HG02943 (cell line): ENCODE results near the gene CDK3.

Source experiments
- ATAC-seq: cut with Tn5 transposase; IDR thresholded peaks from one replicate; pipeline ENCODE4 v1.9.1; 2021; ENCODE audit warnings: mild to moderate bottlenecking, low read depth, moderate library complexity; ENCODE audit not compliant: unreplicated experiment

Gene CDK3

DNA sequence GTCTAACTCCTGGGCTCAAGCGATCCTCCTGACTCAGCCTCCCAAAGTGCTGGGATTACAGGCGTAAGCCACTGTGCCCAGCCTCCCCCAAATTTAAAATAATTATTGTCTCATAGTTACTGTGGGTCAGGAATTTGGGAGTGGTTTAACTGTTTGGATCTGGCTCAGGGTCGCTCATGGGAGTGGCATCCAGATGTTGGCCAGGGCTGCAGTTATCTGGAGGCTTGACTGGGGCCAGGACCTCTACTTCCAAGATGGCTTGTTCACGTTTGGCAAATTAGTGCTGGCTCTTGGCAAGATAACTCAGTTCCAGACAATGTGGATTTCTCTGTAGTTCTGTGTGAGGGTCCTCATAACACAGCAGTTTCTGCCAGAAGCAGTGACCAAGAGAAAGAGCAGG lies 13.6 kb upstream of the CDK3 start:
- ATAC-seq: no peak

DNA sequence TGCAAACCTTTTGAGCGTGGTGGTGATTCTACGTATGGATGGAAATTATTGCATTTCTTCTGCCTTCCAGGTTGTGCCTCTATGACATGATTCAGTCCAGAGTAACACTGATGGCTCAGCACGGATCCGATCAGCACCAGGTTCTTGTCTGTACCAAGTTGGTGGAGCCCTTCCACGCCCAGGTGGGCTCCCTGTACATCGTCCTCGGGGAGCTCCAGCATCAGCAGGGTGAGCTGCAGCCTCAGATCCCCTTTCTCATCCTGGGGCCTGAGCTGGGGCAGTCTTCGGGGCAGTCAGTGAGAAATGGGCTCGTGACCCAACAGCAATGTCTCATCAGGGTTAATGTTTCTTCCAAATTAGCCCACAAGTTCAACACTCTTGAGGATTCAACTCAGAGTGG lies 9.3 kb upstream of the CDK3 start:
- ATAC-seq: no peak

DNA sequence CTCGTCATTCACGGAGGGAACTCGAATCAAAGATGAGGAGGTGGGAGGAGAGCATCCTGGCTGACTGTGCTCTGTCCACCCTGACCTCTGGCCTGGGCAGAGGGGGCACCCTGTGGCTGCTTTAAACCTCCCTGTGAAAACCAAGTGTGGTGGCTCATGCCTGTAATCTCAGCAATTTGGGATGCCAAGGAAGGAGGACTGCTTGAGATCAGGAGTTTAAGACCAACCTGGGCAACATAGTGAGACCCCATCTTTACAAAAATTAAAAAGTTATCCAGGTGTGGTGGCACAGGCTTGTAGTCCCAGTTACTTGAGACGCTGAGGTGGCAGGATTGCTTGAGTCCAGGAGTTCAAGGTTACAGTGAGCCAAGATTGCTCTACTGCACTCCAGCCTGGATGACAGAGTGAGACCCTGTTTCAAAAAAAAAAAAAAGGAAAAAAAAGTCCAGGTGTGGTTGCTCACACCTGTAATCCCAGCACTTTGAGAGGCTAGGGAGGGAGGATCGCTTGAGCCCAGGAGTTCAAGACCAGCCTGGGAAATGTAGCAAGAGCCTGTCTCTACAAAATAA lies 5.8 kb upstream of the CDK3 start:
- ATAC-seq: no peak

DNA sequence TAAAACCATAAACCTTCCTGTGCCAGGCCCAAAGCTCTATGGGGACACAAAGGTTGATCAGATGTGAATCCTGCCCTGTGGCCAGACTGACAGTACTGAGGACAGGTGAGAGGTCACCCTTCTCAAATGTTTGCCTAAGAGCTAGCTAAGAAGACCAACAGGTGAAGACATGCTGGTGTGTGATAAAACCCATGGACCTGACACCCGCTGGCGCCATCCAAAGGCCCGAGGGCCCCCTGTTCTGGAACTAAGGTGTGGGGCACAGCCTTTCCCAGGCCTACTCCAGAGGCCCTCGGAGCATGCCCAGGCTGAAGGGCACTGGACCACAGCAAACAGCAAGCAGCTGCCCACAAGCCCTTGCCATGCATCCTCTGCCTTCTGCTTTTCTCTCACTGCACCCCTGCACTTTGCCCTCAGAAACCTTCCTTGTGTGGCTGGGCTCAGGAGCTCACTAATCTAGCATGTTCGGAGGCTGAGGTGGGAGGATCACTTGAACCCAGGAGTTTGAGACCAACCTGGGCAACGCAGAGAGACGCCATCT lies 5.2 kb upstream of the CDK3 start:
- no peak for ATAC-seq

- ATAC-seq: no peak
Observed at GRCh38 chr17:75996665-75997590, 3.7 kb upstream of the CDK3 start.

DNA sequence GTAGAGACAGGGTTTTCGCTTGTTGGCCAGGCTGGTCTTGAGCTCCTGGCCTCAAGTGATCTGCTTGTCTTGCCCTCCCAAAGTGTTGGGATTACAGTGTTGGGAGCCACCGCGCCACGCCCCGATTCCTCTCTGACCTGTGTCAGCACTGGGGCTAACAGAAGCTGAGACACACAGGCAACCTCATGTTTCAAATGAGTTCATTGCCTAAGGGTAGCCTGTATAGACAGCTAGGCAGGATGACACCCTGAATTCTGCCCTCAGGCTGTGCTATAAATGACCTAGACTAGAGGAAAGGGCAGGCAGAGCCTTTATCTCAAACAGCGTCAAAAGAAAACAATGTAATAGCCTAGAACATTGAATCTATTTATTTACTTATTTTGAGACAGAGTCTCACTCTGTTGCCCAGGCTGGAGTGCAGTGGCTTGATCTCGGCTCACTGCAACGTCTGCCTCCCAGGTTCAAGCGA lies 2.3 kb upstream of the CDK3 start:
- no peak for ATAC-seq

GRCh38 chr17:76000016-76000754 lies 470 bp upstream of the CDK3 start:
- no peak for ATAC-seq

GRCh38 chr17:76002100-76002499 lies 1.4 kb downstream of the CDK3 start:
- ATAC-seq: no peak

GRCh38 chr17:76003915-76004314 lies 3.3 kb downstream of the CDK3 start:
- no peak for ATAC-seq

- no peak for ATAC-seq
Observed at GRCh38 chr17:76004750-76005262, 4.2 kb downstream of the CDK3 start.

GRCh38 chr17:76005263-76006149 lies 4.9 kb downstream of the CDK3 start:
- no peak for ATAC-seq

DNA sequence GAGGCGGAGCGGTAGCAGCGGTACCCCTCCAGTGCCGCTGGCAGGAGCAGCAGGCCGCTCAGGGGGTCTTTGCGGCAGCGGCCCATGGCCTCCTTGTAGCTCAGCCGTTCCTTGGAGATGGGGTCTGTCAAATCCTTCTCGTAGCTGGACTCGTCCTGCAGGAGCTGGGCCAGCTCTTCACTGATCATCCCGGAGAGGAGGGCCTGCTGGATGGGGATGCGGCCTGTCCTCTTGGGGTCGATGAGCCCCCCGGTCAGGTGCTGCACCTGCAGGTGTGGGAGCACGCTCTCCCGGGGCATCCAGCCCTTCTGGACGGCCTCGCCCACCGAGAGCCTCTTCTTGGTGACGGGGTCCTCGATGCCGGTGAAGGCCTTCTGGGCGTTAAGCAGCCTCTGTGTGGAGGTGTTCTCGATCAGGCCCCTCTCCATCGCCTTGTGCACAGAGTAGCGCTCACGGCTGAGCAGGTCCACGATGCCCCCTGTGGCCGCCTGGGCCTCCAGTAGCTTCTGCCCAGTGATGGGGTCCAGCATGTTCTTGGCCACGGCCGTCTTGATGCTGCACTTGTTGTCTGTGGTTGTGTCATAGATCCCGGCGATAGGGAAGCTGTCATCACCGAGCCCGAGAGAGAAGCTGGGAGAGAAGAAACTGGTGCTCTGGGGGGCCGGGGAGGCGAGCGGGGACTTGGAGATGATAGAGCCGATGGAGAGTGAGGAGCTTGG lies 6.6 kb downstream of the CDK3 start:
- no peak for ATAC-seq

GRCh38 chr17:76007850-76008165 lies 7.2 kb downstream of the CDK3 start:
- no peak for ATAC-seq

DNA sequence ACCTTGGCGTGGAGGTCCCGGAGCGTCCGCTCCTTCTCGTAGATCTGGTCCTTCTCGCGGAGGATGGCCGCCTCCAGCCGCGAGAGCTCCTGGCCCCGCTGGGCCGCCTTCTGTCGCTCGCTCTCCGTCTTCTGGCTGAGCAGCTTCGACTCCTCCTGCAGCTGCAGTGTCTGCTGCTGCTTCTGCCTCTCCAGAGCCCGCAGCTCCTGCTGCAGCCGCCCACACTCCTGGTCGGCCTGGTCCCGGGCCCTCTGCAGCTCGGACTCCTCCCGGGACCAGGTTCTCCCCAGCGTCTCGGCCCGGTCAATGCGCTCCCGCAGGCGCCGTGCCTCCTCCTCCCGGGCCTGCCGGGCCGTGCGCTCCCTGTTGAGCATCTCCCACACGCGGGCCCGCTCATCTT lies 7.6 kb downstream of the CDK3 start:
- no peak for ATAC-seq

DNA sequence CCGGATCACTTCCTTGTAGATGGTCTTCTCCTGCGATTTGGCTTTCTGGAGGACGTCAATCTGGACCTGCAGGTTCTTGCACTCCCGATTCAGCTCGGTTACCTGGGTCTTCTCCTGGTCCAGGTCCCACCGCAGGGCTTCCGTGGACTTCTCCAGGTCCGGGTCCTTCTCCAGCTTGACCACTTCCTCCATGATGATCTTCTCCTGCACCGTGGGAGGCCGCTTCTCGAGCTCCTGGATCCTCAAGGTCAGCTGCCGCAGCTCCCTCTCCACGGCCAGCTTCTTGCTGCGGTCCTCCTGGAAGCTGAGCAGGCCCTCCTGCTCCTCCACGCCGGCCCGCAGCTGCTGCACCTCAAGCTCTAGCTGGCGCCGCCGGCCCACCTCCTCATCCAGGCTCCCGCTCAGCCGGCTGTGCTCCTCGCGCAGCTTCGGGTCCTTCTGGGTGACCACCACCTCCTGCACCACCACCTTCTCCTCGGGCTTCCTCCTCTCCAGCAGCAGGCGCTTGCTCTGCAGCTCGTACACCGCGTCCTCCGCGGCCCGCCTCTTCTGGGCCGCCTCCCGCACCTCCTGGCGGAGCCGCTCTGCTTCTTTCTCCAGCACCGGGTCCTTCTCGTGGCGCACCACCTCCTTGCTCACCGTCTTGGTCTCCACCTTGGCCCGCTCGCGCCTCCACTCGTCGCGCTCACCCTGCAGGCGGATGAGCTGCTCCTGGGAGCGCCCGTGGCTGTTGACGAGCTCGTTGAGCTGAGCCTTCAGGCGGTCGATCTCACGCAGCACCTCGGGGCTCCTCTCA lies 8.2 kb downstream of the CDK3 start:
- no peak for ATAC-seq

DNA sequence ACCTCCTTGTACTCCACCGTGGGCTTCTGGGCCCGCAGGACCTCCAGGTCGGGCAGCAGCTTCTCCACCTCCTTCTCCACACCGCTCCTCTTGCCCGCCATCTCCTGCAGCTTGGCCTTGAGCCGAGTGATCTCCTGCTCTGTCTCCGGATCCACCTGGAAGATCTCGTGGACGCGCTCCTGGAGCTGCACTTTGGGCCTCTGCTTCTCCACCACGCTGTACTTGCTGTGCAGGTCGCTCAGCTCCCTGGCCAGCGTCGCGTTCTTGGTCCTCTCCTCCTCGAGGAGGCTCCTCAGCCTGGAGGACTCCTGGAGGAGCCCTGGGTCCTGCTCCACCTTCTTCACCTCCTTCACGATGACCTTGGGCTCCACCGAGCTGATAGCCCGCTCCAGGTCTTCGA lies 8.8 kb downstream of the CDK3 start:
- ATAC-seq: no peak

DNA sequence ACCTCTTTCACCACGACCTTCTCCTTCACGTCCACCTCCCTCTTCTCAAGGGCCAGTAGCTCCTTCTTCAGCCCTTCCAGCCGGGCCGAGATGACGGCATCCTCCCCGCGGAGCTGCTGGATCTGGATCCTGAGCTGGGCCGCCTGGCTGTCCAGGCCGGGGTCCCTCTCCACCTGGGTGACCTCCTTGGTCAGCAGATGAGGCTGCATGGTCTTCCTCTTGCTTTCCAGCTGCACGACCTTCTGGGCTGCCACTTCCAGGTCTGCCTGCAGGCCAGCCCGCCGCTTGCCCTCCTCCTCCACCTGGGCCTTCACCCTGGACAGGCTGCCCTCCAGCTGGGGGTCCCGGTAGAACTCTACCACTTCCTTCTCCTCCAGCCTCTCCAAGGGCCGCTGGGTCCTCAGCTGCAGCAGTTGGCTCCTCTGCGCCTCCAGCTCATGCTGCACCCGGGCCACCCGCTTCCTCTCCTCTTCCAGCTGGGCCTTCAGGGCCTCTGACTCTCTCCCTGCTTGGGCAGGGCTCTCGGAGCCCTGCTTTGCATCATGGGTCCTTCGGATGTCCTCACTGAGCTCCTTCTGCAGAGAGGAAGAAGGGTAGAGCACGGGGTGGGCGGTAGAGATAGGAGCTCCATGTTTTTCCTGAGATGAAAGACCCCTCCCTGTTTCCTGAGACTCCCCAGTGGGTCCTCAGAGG lies 9.5 kb downstream of the CDK3 start:
- ATAC-seq: no peak

GRCh38 chr17:76011951-76012350 lies 11.3 kb downstream of the CDK3 start:
- ATAC-seq: no peak
